ENCODE measurements around the gene FUT7. TPM values are rescaled to one million over a fixed set of nuclear protein-coding genes. Genes with fewer than 3 reads are reported as not detected.

FUT7 gene
- total RNA-seq, 1 donor = not detected

DNA sequence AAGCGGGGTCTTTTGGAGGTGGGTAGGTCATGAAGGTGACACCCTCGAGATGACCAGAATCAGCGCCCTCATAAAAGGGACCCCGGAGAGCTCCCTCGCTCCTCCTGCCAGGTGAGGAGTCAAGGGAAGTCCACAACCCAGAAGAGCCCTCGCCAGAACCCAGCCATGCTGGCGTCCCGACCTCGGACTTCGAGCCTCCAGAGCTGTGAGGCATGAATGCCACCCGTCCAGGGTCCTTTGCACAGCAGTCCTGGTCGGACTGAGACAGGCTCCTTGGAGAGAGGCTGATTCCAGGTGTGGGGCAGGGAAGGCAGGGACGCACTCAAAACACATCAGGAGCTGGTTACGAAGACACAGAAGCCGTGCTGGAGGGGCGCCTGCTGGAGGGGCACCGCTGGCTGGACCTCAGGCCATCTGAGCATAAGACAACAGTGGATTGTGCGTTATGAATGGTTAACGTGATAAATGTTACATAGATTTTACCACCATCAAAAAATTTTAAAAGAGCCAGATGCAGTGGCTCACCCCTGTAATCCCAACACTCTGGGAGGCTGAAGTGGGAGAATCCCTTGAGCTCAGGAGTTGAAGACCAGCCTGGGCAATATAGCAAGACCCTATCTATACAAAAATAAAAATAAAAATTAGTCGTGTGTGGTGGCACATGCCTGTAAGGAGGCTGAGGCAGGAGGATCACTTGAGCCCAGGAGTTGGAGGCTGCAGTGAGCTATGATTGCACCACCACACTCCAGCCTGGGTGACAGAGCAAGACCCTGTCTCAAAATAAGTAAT, 29.8 kb downstream of the FUT7 start:
- H3K27ac ChIP-seq (ENCODE audit: low read depth, low read length) = no peak overlapping the region
- H3K4me2 ChIP-seq (ENCODE audit: insufficient read depth, low read length) = no peak overlapping the region
- H3K4me1 ChIP-seq (ENCODE audit: insufficient read depth, low read length) = peaks cover 23% of the 10 kb centered on the region
- no peak overlapping the region for H2AFZ ChIP-seq (ENCODE audit: low read length)
- H3K79me2 ChIP-seq (ENCODE audit: insufficient read depth, low read length) = no peaks in the 10 kb centered on the region
- no peaks in the 10 kb centered on the region for H3K9me3 ChIP-seq (ENCODE audit: low read depth, low read length)
- H3K4me3 ChIP-seq (ENCODE audit: insufficient read depth, low read length) = no peak overlapping the region
- H3K27me3 ChIP-seq (ENCODE audit: insufficient read depth, low read length) = no peaks in the 10 kb centered on the region
- no peak for DNase-seq (ENCODE audit: insufficient read length, low spot score, missing footprints)
- TF ChIP-seq CTCF (IDR thresholded peaks at IDR 0.05; ENCODE audit: extremely low read depth, low read depth, low read length) = no peak
- H3K36me3 ChIP-seq (ENCODE audit: insufficient read depth, low read length) = no peaks in the 10 kb centered on the region
- no peaks in the 10 kb centered on the region for H4K20me1 ChIP-seq (ENCODE audit: insufficient read depth, low read length)

GRCh38 chr9:137000177-137000930, 31.5 kb downstream of the FUT7 start:
- Histone ChIP-seq H3K36me3 (ENCODE audit: insufficient read depth, low read length) (no peaks in the 10 kb centered on the region), H3K27ac (ENCODE audit: low read depth, low read length) (peak overlapping the region; percentile 48), H3K79me2 (ENCODE audit: insufficient read depth, low read length) (no peaks in the 10 kb centered on the region), H3K4me2 (ENCODE audit: insufficient read depth, low read length) (peak overlapping the region; percentile 53), H3K27me3 (ENCODE audit: insufficient read depth, low read length) (no peaks in the 10 kb centered on the region), H2AFZ (ENCODE audit: low read length) (peak overlapping the region; percentile 85), H3K4me1 (ENCODE audit: insufficient read depth, low read length) (peaks cover 35% of the 10 kb centered on the region), H3K4me3 (ENCODE audit: insufficient read depth, low read length) (no peak overlapping the region), H3K9me3 (ENCODE audit: low read depth, low read length) (no peaks in the 10 kb centered on the region), H4K20me1 (ENCODE audit: insufficient read depth, low read length) (no peaks in the 10 kb centered on the region)
- no peak for TF ChIP-seq CTCF (IDR thresholded peaks at IDR 0.05; ENCODE audit: extremely low read depth, low read depth, low read length)
- DNase-seq (ENCODE audit: insufficient read length, low spot score, missing footprints) = peak; percentile 97

DNA sequence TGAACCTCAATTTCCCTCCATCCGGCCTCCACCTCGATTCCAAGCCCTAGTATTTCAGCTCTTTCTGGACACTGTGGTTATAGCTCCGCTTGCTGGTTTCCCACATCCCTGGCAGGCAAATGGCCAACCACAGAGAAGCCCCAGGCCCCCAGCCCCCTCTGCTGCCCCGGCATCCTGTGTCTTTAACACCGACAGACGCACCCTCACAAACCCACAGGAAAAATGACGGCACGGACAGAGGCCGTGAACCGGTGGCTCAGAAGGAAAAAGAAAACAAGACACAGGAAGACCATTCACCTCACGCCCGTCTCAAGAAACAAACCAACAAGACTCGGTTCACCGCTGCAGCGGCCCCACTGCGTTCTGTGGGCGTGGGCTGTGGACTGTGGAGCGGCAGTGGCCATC, 34.1 kb downstream of the FUT7 start:
- Histone ChIP-seq H3K36me3 (ENCODE audit: insufficient read depth, low read length) (no peaks in the 10 kb centered on the region), H3K27me3 (ENCODE audit: insufficient read depth, low read length) (no peaks in the 10 kb centered on the region), H3K79me2 (ENCODE audit: insufficient read depth, low read length) (peaks cover 8% of the 10 kb centered on the region), H3K4me2 (ENCODE audit: insufficient read depth, low read length) (peak overlapping the region; percentile 41), H4K20me1 (ENCODE audit: insufficient read depth, low read length) (peaks cover under 1% of the 10 kb centered on the region), H3K4me3 (ENCODE audit: insufficient read depth, low read length) (no peak overlapping the region), H3K4me1 (ENCODE audit: insufficient read depth, low read length) (peaks cover 45% of the 10 kb centered on the region), H2AFZ (ENCODE audit: low read length) (peak overlapping the region; percentile 54), H3K27ac (ENCODE audit: low read depth, low read length) (no peak overlapping the region), H3K9me3 (ENCODE audit: low read depth, low read length) (no peaks in the 10 kb centered on the region)
- TF ChIP-seq CTCF (IDR thresholded peaks at IDR 0.05; ENCODE audit: extremely low read depth, low read depth, low read length) = peak; percentile 19
- peak; percentile 95 for DNase-seq (ENCODE audit: insufficient read length, low spot score, missing footprints)

GRCh38 chr9:136997371-136997770, 34.5 kb downstream of the FUT7 start:
- Histone ChIP-seq H4K20me1 (ENCODE audit: insufficient read depth, low read length) (peaks cover 2% of the 10 kb centered on the region), H3K4me1 (ENCODE audit: insufficient read depth, low read length) (peaks cover 47% of the 10 kb centered on the region), H3K27ac (ENCODE audit: low read depth, low read length) (no peak overlapping the region), H3K27me3 (ENCODE audit: insufficient read depth, low read length) (no peaks in the 10 kb centered on the region), H2AFZ (ENCODE audit: low read length) (peak overlapping the region; percentile 54), H3K4me2 (ENCODE audit: insufficient read depth, low read length) (peak overlapping the region; percentile 41), H3K9me3 (ENCODE audit: low read depth, low read length) (no peaks in the 10 kb centered on the region), H3K79me2 (ENCODE audit: insufficient read depth, low read length) (peaks cover 10% of the 10 kb centered on the region), H3K4me3 (ENCODE audit: insufficient read depth, low read length) (no peak overlapping the region), H3K36me3 (ENCODE audit: insufficient read depth, low read length) (no peaks in the 10 kb centered on the region)
- TF ChIP-seq CTCF (IDR thresholded peaks at IDR 0.05; ENCODE audit: extremely low read depth, low read depth, low read length) = no peak
- no peak for DNase-seq (ENCODE audit: insufficient read length, low spot score, missing footprints)

Data from osteoblast (primary cell).